Stimulated activated CD4-positive, alpha-beta T cell treated with anti-CD3 and anti-CD28 coated beads, Interleukin-2, amount 100 ng/mL, for 48 hours (primary cell): ENCODE results near the gene KLHL34.

ENCODE experiments used
- DNase-seq, 2 donors: peaks; one replicate each; pipeline ENCODE4 v3.0.0-alpha.2; 2020

The KLHL34 gene

GRCh38 chrX:21645886-21646285 is 12.2 kb downstream of the KLHL34 start:
- DNase-seq = no peak

DNA sequence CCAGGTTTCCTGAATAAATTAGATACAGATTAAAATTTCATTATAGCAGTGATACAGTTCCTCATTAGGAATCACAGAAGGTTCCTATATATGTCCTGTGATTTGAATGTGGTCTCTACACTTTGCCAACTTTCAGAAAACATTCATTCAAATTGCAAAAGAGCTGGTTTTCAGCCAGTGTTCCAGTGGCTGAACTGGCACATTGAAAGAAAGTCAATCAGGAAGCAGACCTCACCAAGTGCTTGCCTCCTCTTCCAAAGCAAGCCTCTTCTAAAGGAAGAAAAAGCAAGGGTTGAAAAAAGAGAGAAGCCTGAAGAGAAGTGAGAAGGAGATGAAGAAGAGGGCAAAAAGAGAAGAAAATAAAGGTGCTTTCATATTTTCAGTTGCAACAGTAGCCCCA is 12.7 kb downstream of the KLHL34 start:
- DNase-seq = no peak

- no peak for DNase-seq
These were observed 18.4 kb downstream of the KLHL34 start for GRCh38 chrX:21639775-21640174.

- no peak for DNase-seq
These were observed 19.8 kb downstream of the KLHL34 start for GRCh38 chrX:21638311-21638710.

DNA sequence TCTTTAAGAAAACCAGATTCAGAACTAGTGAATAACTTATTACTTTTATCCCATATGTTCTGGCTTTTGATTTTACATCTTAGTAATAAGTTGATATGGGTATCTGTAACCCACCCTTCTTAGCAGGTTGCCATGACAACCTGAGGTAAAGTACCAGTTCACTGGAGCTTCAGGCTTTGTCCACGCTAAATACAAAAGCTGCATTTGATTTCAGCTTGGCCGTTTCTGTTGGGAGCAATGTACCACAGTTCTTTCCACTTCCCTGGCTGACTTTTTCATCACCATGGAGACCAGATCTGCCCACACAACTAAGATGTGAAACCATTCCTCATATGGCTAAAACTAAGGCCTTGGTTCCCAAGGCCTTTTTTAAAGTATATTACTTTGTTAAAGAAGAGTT is 26.1 kb downstream of the KLHL34 start:
- no peak for DNase-seq

GRCh38 chrX:21623778-21624501 is 34.2 kb downstream of the KLHL34 start:
- DNase-seq = no peak

DNA sequence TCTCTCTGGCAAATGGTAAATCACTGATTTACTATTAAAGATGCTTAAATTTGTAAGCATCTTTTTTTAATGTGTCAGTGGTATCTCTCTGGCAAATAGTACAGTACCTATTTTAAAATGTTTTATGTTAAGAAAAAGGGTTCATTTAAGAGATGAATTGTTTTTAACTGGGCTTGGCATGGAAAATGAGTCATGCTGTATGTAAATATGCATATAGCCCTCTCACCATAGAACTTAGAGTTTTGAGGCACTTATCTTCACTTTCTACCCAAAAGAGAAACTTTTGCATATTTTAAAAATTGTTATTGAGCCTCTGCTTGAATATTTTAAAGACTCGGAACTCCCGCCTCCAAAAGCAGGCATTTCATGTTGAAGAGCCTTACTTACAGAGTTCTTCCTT is 37.9 kb downstream of the KLHL34 start:
- DNase-seq = no peak

GRCh38 chrX:21616386-21616785 is 41.7 kb downstream of the KLHL34 start:
- DNase-seq = no peak

DNA sequence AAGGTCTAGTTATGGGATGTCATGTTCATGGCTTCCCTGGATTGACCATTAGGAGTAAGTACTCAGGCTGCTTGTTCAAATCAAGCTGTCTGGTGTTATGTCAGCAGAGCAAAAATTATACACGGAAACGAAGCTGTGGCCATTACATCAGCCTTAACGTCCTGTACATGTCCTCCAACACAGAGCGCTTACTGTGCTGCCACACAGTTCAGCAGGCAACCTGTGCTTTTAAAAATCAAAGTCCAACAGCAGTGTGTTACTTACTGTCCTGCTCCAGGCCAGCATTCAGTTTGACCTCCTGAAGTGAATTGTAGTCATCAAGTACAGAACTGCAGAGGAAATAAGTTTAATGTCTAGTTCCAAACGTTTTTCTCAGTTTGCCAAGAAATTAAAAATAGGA is 46.0 kb downstream of the KLHL34 start:
- no peak for DNase-seq

DNA sequence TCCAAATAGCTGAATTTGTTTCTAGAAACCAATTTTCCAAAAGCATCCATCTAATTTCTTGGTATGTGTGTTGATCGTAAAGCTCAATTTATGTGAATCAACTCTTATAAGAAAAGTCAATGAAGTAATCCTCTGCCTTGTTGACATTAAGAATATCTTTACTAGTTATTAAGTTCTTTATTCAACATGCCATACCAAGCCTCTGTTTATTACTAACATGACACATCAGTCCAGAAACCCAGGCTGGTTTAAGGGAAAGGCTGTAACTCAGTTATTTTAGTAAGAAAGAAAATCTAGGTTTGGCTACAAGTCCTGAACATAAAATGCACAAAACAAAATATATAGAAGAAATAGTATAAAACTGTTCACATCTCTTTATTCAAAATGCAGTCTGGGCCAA is 48.0 kb downstream of the KLHL34 start:
- no peak for DNase-seq

DNA sequence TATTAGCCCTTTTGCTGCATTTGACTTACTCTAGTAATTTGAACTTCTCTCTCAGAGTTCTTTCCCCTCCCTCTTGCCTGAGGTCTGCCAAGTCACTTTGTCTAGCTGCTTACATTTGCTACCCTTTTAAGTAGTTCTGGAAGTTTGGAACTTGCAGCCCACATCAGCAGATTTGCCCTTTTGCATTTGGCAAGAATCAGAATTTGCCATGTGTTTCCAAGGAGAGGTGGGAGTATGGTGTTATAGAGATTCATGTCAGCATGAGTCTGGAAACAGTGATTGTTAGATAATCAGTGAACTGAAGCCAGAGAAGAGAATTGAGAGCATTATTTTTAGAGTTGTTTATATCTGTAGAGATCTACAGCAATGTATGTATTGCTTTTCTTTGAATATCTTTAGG is 52.1 kb downstream of the KLHL34 start:
- DNase-seq = no peak
